ENCODE measurements around the gene MAGI2. TPM values are rescaled to one million over a fixed set of nuclear protein-coding genes. Genes with fewer than 3 reads are reported as not detected.

The MAGI2 gene
- total RNA-seq, 1 donor = 0.42 TPM

DNA sequence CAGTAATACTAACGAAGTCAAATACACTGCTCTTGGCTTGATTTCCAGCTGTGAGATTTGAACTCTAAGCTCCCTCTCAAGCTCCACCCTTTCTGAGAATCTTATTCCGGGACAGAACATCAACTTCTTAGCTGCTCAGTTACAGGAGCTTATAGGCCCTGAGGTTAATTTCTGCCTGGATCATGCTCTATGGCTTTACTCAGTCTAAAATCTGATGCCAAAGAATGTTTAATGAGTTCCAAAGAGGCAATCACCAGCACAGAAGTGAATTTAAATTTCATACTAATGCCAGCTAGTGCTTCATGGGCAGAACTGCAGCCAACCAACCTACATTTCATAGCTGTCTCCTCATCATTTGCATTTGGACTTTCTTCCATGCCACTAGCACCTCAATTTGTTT, 707.2 kb downstream of the MAGI2 start:
- Histone ChIP-seq H3K27me3 (ENCODE audit: insufficient read depth, low read length) (no peaks in the 10 kb centered on the region), H3K4me1 (ENCODE audit: insufficient read depth, low read length) (no peaks in the 10 kb centered on the region), H3K4me3 (ENCODE audit: low read length) (no peak overlapping the region), H3K9me3 (ENCODE audit: low read depth, low read length) (no peaks in the 10 kb centered on the region)

DNA sequence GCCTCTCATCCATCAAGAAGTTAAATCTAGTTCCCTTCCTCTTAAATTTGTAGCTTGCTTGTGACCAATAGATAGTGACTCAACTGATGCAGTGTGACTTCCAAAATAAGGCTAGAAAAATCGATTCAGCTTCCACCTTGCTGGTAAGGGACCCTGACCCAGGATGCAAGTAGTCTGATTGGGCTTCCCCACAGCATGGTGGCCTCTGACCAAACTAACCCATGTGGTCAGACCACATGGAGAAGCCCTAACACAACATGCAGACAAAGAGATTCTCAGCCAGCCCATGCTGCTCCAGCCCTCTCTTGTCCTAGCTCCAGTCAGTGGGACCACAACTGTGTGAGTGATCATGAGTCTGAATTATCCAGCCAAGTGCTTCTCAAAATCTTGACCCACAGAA, 710.8 kb downstream of the MAGI2 start:
- no peaks in the 10 kb centered on the region for H3K4me1 ChIP-seq (ENCODE audit: insufficient read depth, low read length)
- no peaks in the 10 kb centered on the region for H3K9me3 ChIP-seq (ENCODE audit: low read depth, low read length)
- no peaks in the 10 kb centered on the region for H3K27me3 ChIP-seq (ENCODE audit: insufficient read depth, low read length)
- no peak overlapping the region for H3K4me3 ChIP-seq (ENCODE audit: low read length)

DNA sequence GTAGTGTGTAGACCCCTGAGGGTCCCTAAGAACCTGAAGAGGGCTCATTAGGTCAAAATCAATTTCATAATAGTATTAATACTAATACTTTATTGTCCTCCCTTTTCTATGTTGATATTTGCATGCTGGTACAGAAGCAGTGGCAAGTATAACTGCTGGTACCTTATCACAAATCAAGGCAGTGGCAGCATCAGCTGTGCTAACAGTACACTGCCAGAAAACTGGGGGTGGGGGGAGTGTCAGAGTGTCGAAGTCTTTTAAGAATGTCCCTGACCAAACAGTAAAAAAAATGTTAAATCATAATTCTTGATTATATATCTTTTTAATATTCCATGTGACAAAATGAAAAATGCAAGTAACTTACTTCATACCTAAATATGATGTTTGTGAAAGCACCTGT, 716.9 kb downstream of the MAGI2 start:
- H3K9me3 ChIP-seq (ENCODE audit: low read depth, low read length) = no peaks in the 10 kb centered on the region
- no peaks in the 10 kb centered on the region for H3K27me3 ChIP-seq (ENCODE audit: insufficient read depth, low read length)
- H3K4me1 ChIP-seq (ENCODE audit: insufficient read depth, low read length) = no peaks in the 10 kb centered on the region
- H3K4me3 ChIP-seq (ENCODE audit: low read length) = no peak overlapping the region

DNA sequence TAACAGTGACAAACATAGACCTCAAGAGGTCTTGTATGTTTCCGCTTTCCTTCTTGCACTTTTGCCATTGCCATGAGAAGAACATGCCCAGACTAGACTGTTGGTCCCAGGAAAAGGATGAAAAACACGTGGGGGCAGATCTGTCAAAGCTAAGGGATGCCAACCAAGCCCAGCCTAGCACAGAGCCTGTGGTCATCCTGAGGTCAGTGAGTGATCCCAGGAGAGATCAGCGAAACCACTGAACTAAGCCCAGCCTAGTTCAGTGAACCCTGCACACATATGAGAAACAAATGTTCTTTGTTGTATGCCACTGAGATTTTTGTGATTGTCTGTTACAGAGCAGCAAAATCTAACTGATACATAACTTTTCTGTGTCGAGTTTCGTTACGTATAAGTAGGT, 718.8 kb downstream of the MAGI2 start:
- Histone ChIP-seq H3K9me3 (ENCODE audit: low read depth, low read length) (no peaks in the 10 kb centered on the region), H3K4me3 (ENCODE audit: low read length) (no peak overlapping the region), H3K4me1 (ENCODE audit: insufficient read depth, low read length) (no peaks in the 10 kb centered on the region), H3K27me3 (ENCODE audit: insufficient read depth, low read length) (no peaks in the 10 kb centered on the region)

DNA sequence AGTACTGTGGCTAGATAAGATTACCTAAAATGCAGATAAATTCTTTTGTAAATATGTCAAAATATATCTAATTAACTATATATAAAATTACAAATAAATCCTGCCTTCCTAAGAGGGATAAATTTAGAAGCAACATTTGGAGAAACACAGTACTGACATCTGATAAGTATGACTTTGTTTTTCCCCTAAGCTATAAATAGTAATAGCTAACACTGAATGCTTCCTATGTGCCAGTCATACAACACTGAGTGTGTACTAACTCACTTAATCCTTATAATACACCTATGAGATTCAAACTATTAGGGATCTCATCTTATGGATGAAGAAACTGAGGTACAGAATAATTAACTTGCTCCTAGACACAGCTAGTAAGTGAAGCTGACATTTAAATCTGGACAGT, 733.4 kb downstream of the MAGI2 start:
- H3K27me3 ChIP-seq (ENCODE audit: insufficient read depth, low read length) = no peaks in the 10 kb centered on the region
- no peaks in the 10 kb centered on the region for H3K9me3 ChIP-seq (ENCODE audit: low read depth, low read length)
- no peak overlapping the region for H3K4me3 ChIP-seq (ENCODE audit: low read length)
- H3K4me1 ChIP-seq (ENCODE audit: insufficient read depth, low read length) = no peaks in the 10 kb centered on the region

DNA sequence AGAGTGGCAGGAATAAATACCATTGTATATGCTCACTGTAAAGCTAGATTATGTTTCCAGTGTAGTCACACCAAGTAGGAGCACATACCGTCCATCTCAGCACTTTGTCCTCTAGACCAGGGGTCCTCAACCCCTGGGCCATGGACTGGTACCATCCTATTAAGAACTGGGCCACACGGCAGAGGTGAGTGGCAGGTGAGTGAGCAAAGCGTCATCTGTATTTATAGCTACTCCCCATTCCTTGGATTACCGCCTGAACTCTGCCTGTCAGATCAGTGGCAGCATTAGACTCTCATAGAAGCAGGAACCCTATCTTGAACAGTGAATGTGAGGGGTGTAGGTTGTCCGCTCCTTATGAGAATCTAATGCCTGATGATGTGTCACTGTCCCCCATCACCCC, 735.3 kb downstream of the MAGI2 start:
- no peaks in the 10 kb centered on the region for H3K4me1 ChIP-seq (ENCODE audit: insufficient read depth, low read length)
- H3K9me3 ChIP-seq (ENCODE audit: low read depth, low read length) = no peaks in the 10 kb centered on the region
- H3K27me3 ChIP-seq (ENCODE audit: insufficient read depth, low read length) = no peaks in the 10 kb centered on the region
- no peak overlapping the region for H3K4me3 ChIP-seq (ENCODE audit: low read length)

DNA sequence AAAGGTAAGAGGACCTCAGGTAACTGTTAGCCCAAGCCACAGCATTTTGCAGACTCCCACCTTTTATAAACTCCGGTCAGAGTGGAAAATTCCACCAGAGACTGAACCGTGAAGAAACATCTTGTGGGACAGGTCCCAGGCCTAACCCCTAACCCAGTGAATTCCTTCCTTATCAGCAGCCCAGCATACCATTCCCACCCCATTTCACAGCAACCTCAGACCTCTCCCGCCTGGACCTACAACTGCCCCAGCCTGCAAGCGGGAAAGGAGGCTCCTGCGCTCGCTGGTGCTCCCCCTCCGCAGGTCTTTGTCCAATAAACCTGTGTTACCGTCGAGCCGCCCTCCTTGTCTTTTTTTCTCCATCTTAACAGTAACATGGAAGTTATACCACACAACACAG, 736.6 kb downstream of the MAGI2 start:
- Histone ChIP-seq H3K27me3 (ENCODE audit: insufficient read depth, low read length) (no peaks in the 10 kb centered on the region), H3K4me3 (ENCODE audit: low read length) (no peak overlapping the region), H3K4me1 (ENCODE audit: insufficient read depth, low read length) (no peaks in the 10 kb centered on the region), H3K9me3 (ENCODE audit: low read depth, low read length) (no peaks in the 10 kb centered on the region)

DNA sequence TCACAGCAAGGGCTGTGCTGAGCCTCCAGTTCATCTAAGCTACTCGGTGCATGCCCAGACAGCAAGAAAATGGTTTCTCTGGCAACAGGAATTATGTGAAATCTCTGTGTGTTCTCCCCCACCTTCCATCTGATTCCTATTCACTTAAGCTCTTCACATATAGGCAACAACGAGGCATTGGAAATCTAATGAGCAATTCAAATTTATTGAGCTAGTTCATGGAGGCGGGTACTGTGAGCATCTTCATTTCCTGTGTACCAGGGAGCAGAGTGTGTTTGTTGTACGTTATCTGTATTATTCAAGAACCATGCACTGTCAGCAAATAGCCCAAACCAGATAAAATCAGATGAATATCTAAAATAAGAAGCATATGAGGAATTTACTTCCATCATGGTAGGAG, 739.1 kb downstream of the MAGI2 start:
- no peaks in the 10 kb centered on the region for H3K4me1 ChIP-seq (ENCODE audit: insufficient read depth, low read length)
- no peaks in the 10 kb centered on the region for H3K9me3 ChIP-seq (ENCODE audit: low read depth, low read length)
- no peaks in the 10 kb centered on the region for H3K27me3 ChIP-seq (ENCODE audit: insufficient read depth, low read length)
- H3K4me3 ChIP-seq (ENCODE audit: low read length) = no peak overlapping the region

DNA sequence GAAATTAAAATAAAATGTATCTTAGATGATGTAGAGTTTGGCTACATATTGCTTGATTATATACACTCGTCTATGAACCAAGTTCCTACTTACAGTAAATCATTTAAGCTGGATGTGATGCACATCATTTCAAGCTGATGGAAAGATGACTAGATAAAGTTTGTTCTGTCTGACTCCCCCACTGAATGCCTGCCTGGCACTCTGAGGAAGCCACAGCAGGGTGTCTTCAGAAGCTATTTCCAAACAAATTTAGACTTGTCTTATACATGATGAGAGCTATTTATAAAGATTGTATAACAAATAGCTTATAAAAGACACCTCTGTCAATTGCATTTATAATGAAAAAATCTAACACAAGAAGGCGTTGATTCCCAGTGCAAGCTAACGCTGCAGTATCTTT, 741.4 kb downstream of the MAGI2 start:
- Histone ChIP-seq H3K27me3 (ENCODE audit: insufficient read depth, low read length) (no peaks in the 10 kb centered on the region), H3K4me3 (ENCODE audit: low read length) (no peak overlapping the region)

DNA sequence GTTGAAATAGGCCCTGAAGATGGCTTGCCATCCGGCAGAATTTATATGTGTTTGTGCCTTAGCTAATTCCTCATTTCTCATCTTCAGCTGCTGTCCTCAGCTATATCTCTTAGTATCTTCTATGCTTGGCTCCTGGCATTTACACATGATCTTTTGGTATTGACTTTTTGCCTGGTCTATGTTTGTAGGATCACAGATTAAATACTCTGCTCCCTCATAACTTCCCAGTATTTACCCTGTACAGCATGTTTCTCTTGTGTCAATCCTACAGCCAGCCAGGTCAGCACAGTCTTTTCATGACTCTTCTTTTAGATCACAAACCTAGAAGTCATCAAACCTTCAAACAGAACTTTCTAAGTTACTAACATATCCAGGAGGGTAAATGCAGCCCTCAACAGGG, 743.8 kb downstream of the MAGI2 start:
- Histone ChIP-seq H3K27me3 (ENCODE audit: insufficient read depth, low read length) (no peaks in the 10 kb centered on the region), H3K9me3 (ENCODE audit: low read depth, low read length) (no peaks in the 10 kb centered on the region), H3K4me3 (ENCODE audit: low read length) (no peak overlapping the region), H3K4me1 (ENCODE audit: insufficient read depth, low read length) (no peaks in the 10 kb centered on the region)

More for the DNA sequence above, 741.4 kb downstream of the MAGI2 start:
- no peaks in the 10 kb centered on the region for H3K9me3 ChIP-seq (ENCODE audit: low read depth, low read length)
- no peaks in the 10 kb centered on the region for H3K4me1 ChIP-seq (ENCODE audit: insufficient read depth, low read length)

DNA sequence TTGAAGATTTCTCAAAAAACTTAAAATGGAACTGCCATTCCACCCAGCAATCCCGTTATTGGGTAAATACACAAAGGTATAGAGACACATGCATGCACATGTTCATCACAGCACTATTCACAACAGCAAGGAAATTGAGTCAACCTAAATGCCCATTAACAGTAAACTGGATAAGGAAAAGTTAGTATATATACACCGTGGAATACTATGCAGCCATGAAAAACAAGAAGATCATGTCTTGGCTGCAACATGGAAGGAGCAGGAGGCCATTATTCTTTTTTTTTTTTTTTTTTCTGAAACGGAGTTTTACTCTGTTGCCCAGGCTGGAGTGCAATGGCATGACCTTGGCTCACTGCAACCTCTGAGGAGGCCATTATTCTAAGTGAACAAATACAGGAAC, 749.0 kb downstream of the MAGI2 start:
- Histone ChIP-seq H3K4me3 (ENCODE audit: low read length) (no peak overlapping the region), H3K4me1 (ENCODE audit: insufficient read depth, low read length) (no peaks in the 10 kb centered on the region), H3K9me3 (ENCODE audit: low read depth, low read length) (no peaks in the 10 kb centered on the region), H3K27me3 (ENCODE audit: insufficient read depth, low read length) (no peaks in the 10 kb centered on the region)

DNA sequence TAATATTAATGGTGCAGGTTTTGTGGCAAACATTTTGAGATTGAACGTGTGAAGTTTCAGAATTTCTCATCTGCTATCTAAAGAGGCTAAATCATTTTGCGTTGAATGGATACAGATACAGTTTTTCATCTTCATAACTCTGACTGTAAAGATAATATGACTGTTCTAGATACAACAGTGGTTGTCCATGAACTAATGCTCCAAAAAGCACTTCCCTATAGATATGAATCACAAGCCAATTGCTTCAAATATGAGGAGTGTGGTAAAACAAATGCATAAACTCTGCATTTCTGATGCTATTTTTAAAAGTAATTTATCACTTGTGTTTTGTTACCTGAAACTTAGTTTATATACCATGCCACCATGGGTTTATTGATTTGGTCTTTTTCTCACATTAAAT, 750.1 kb downstream of the MAGI2 start:
- H3K27me3 ChIP-seq (ENCODE audit: insufficient read depth, low read length) = no peaks in the 10 kb centered on the region
- H3K4me1 ChIP-seq (ENCODE audit: insufficient read depth, low read length) = no peaks in the 10 kb centered on the region
- no peak overlapping the region for H3K4me3 ChIP-seq (ENCODE audit: low read length)
- no peaks in the 10 kb centered on the region for H3K9me3 ChIP-seq (ENCODE audit: low read depth, low read length)

DNA sequence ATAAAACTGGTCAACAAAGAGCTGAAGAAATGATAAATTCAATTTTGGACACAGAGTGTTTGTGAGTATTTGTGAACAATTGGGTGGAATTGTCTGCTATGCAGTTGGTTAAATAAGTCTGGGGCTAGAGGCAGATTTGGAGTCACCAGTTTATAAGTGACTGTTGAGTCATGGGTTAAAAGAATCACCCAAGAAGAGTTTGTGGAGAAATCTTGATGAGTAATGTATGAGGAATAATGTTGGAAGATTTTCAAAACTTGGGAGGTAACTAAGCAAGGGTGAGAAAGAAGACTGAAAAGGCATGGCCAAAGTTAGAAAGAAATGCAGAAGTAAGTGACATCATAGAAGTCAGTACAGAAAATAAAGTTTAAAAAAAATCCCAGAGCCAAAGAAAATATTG, 750.7 kb downstream of the MAGI2 start:
- Histone ChIP-seq H3K4me1 (ENCODE audit: insufficient read depth, low read length) (no peaks in the 10 kb centered on the region), H3K4me3 (ENCODE audit: low read length) (no peak overlapping the region), H3K27me3 (ENCODE audit: insufficient read depth, low read length) (no peaks in the 10 kb centered on the region), H3K9me3 (ENCODE audit: low read depth, low read length) (no peaks in the 10 kb centered on the region)

DNA sequence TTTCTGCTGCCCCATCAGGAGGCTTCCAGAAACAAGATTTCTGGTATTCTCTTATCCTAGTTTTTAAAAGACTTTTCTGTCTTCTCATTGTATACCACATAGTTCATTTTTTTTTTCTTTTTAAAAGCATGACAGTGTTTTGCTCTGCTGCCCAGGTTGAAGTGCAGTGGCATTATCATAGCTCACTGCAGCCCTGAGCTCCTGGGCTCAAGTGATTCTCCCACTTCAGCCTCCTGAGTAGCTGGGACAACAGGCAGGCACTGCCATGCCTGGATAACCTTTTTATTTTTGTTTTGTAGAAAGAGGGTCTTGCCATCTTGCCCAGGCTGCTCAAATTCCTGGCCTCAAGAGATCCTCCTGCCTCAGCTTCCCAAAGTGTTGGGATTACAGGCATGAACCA, 757.6 kb downstream of the MAGI2 start:
- H3K4me1 ChIP-seq (ENCODE audit: insufficient read depth, low read length) = no peaks in the 10 kb centered on the region

DNA sequence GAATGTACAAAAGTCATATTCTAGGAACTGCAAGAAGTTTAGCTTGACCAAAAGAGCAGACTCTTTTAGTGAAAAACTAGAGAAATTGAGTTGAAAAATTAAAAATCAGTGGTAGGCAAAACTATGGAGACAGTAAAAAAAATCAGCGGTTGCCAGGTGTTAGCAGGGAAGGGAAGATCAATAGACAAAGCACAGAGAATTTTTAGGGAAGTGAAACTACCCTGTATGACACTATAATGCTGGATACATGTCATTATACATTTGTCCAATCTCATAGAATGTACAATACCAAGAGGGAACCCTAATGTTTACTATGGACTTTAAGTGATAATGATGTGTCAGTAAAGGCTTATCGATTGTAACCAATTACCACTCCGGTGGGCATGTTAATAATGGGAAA, 761.9 kb downstream of the MAGI2 start:
- no peaks in the 10 kb centered on the region for H3K4me1 ChIP-seq (ENCODE audit: insufficient read depth, low read length)
- H3K4me3 ChIP-seq (ENCODE audit: low read length) = no peak overlapping the region
- no peaks in the 10 kb centered on the region for H3K27me3 ChIP-seq (ENCODE audit: insufficient read depth, low read length)
- H3K9me3 ChIP-seq (ENCODE audit: low read depth, low read length) = no peaks in the 10 kb centered on the region

More for the DNA sequence above, 757.6 kb downstream of the MAGI2 start:
- no peaks in the 10 kb centered on the region for H3K9me3 ChIP-seq (ENCODE audit: low read depth, low read length)
- no peak overlapping the region for H3K4me3 ChIP-seq (ENCODE audit: low read length)
- no peaks in the 10 kb centered on the region for H3K27me3 ChIP-seq (ENCODE audit: insufficient read depth, low read length)

DNA sequence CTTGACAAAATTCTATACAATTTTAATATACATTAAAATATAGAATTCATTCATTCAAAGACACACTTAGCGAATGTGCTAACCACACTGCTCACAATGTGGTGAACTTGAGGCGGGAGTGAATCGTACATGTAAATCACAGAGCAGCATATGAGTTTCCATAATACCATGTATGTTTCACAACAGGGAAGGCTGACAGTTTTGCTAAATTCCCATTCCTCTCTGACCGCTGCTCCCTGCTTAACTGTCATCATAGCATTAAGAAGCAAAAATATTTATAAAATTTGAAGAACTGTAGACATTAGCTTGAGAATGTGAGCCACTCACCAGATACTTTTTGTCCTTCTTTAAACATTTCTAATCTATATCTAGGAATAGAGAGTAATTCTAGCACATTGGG, 763.3 kb downstream of the MAGI2 start:
- no peaks in the 10 kb centered on the region for H3K9me3 ChIP-seq (ENCODE audit: low read depth, low read length)
- no peaks in the 10 kb centered on the region for H3K4me1 ChIP-seq (ENCODE audit: insufficient read depth, low read length)
- H3K27me3 ChIP-seq (ENCODE audit: insufficient read depth, low read length) = no peaks in the 10 kb centered on the region
- no peak overlapping the region for H3K4me3 ChIP-seq (ENCODE audit: low read length)

DNA sequence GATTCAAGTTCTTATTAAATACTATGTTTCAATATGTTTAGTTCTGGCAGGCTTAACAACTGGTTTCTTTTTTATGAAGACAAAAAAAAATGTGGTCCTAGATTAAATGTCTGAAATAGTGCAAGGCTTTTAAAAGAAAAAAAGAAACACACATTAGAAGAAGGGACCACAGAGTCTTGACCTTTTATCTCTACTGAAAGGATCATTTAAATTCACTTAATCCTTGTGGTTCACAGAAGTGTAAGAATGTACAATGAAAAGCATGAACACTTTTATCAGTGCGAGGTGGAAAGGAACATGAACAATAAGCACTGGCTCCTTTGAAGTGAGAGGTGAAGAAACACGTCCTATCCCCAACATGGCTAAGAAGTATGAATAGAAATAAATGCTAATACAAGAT, 765.1 kb downstream of the MAGI2 start:
- H3K9me3 ChIP-seq (ENCODE audit: low read depth, low read length) = no peaks in the 10 kb centered on the region
- no peaks in the 10 kb centered on the region for H3K27me3 ChIP-seq (ENCODE audit: insufficient read depth, low read length)
- H3K4me1 ChIP-seq (ENCODE audit: insufficient read depth, low read length) = no peaks in the 10 kb centered on the region
- no peak overlapping the region for H3K4me3 ChIP-seq (ENCODE audit: low read length)
